Stimulated activated CD8-positive, alpha-beta memory T cell treated with anti-CD3 and anti-CD28 coated beads, Interleukin-15, amount 100 ng/mL, for 4 hours (primary cell): ENCODE measurements around the gene FYN.
A peak's percentile ranks its signal among the peaks of the same experiment; 100 is the strongest.

Source experiments
- DNase-seq, 2 donors: peaks; one replicate each; pipeline ENCODE4 v3.0.0-alpha.2; 2020; ENCODE audit warnings: low read depth in 2 of 2

The FYN gene

GRCh38 chr6:111750753-111751673, 122.2 kb downstream of the FYN start:
- DNase-seq: peak in 1 of 2 donors; percentile 41

- no peak for DNase-seq
Observed at GRCh38 chr6:111750153-111750552, 123.1 kb downstream of the FYN start.

- no peak for DNase-seq
Observed at GRCh38 chr6:111748231-111748647, 125.0 kb downstream of the FYN start.

GRCh38 chr6:111747829-111748228, 125.4 kb downstream of the FYN start:
- DNase-seq: no peak

- DNase-seq: no peak
Observed at GRCh38 chr6:111747396-111747795, 125.9 kb downstream of the FYN start.

GRCh38 chr6:111746983-111747382, 126.3 kb downstream of the FYN start:
- DNase-seq: no peak

GRCh38 chr6:111745636-111746035, 127.6 kb downstream of the FYN start:
- no peak for DNase-seq

GRCh38 chr6:111745186-111745585, 128.1 kb downstream of the FYN start:
- DNase-seq: no peak

GRCh38 chr6:111743862-111744692, 129.2 kb downstream of the FYN start:
- DNase-seq: no peak

GRCh38 chr6:111743360-111743759, 129.9 kb downstream of the FYN start:
- DNase-seq: no peak

- DNase-seq: no peak
Observed at GRCh38 chr6:111741177-111741952, 131.9 kb downstream of the FYN start.

GRCh38 chr6:111740506-111740905, 132.7 kb downstream of the FYN start:
- no peak for DNase-seq

- DNase-seq: no peak
Observed at GRCh38 chr6:111739257-111739696, 134.0 kb downstream of the FYN start.

- DNase-seq: no peak
Observed at GRCh38 chr6:111738631-111739030, 134.6 kb downstream of the FYN start.

GRCh38 chr6:111738156-111738555, 135.1 kb downstream of the FYN start:
- no peak for DNase-seq

GRCh38 chr6:111737065-111737521, 136.2 kb downstream of the FYN start:
- peak in 1 of 2 donors; percentile 41 for DNase-seq

GRCh38 chr6:111736005-111736608, 137.1 kb downstream of the FYN start:
- no peak for DNase-seq

GRCh38 chr6:111734068-111735061, 138.9 kb downstream of the FYN start:
- no peak for DNase-seq

- DNase-seq: no peak
Observed at GRCh38 chr6:111732390-111732789, 140.9 kb downstream of the FYN start.
